Pancreas (tissue), 10 donors: Measurements from ENCODE around the gene SPTBN2. TPM values are rescaled to one million over a fixed set of nuclear protein-coding genes. Genes with fewer than 3 reads are reported as not detected.

Experiments used
- ATAC-seq, 4 donors: fragments of 200-7000 bp; cut with Tn5 transposase; one replicate each; pipeline versions ENCODE4 v1.8.0 to v1.9.1; 2020; ENCODE audit warnings: mild to moderate bottlenecking in 4 of 4, moderate library complexity in 4 of 4
- DNase-seq, 6 donors: peaks; one replicate each; pipeline ENCODE4 v3.0.0-alpha.2; 2020
- FAIRE-seq: peaks from 2 replicates; lab custom pipeline; 2012; peaks lifted over from hg19 to GRCh38; lab: Jason Lieb, UNC
- H3K27ac ChIP-seq, 4 donors: fragments of 200-600 bp; sonication (generic); 1 replicate in 3 of 4; 2 replicates in 1 of 4; pipeline versions ENCODE4 v1.5.0 to v1.8.0; 2020
- H3K27me3 ChIP-seq, 4 donors: fragments of 200-600 bp; one replicate each; pipeline ENCODE4 v1.8.0; 2021
- H3K36me3 ChIP-seq, 3 donors: fragments of 200-600 bp; sonication (generic) in 1 of 3; one replicate each; pipeline versions ENCODE4 v1.5.0 to v1.8.0; 2020 to 2021
- H3K4me1 ChIP-seq, 3 donors: fragments of 200-600 bp; one replicate each; pipeline ENCODE4 v1.8.0; 2021
- H3K4me3 ChIP-seq, 4 donors: fragments of 200-600 bp; sonication (generic) in 2 of 4; one replicate each; pipeline versions ENCODE4 v1.5.0 to v1.8.0; 2020 to 2021
- H3K9me3 ChIP-seq, 4 donors: fragments of 200-600 bp; one replicate each; pipeline ENCODE4 v1.8.0; 2021
- CTCF ChIP-seq, 4 donors: fragments of 200-600 bp; sonication (generic) in 3 of 4; IDR thresholded peaks; one replicate each; pipeline versions ENCODE4 v1.5.0 to v1.8.0; 2021; ENCODE audit warnings: antibody characterized with exemption in 4 of 4
- WGBS, 2 donors: extraction: QIAGEN DNeasy Blood & Tissue Kit; methylation state at CpG; one replicate each; pipeline ENCODE4 v1.1.7; 2013; 5-methylcytosine and 5-hydroxymethylcytosine counted together
- intact Hi-C, 3 donors: fragments of 100-400 bp; cut with DNase I; formaldehyde crosslinking; loops; one replicate each; pipeline versions ENCODE4 v1.11.1 to v1.14.2; 2022
- polyA plus RNA-seq, 2 donors: library from polyadenylated mRNA; stranded (reverse); fragments of 200-250 nt; gene quantifications; one replicate each; pipeline ENCODE4 v1.2.3, GENCODE V29; 2013
- total RNA-seq, 6 donors: library from RNA; stranded (reverse); fragmentation: NEBNext Ultra II Directional in 4 of 6; extraction: Animal tissue kit (Norgen Biotek cat#: 25700) in 4 of 6; gene quantifications; one replicate each; pipeline versions ENCODE4 v1.2.1 to v1.2.4, GENCODE V29; 2021 to 2023
- donor health status: healthy with polysubstance abuse.
- donor health status: DM: no; HTN: no; CAD: no; lungs with moderate emphysema.
- donor health status: DM: no; HTN: no; CAD: no.
- donor health status: control.
- donor health status: control.
- donor health status: Bipolar disorder and iron deficiency.
- donor health status: DM: yes; HTN: yes; CAD: no.
- donor health status: DM: no; HTN: no; CAD: no.
- donor health status: DM: no; HTN: no; CAD: no.
- donor health status: DM: yes; HTN: yes; CAD: no.

The SPTBN2 gene
- total and polyA plus RNA-seq, 8 donors, result 17.8 to 59.8 (median 38.7) TPM

GRCh38 chr11:66694732-66695207 is 34.2 kb downstream of the SPTBN2 start:
- peak; percentile 88 to 95 (median 90) for TF ChIP-seq CTCF (IDR thresholded peaks at IDR 0.05)
- intact Hi-C loops, result loop anchor here (5.0 kb wide), 2 partner anchors 138 to 148 kb away; partner anchors contain the start of gene RCE1 (in 1 of the 3)
- H3K36me3 ChIP-seq, result peaks cover 0 to 36% (median 0%) of the 10 kb centered on the region in 3 donors
- no peaks in the 10 kb centered on the region for H3K27me3 ChIP-seq
- no peaks in the 10 kb centered on the region for H3K4me1 ChIP-seq
- no peaks in the 10 kb centered on the region for H3K9me3 ChIP-seq
- ATAC-seq, result peak; percentile 94 to 99 (median 98)
- H3K4me3 ChIP-seq, result no peak overlapping the region
- H3K27ac ChIP-seq, result no peak overlapping the region
- 16 to 18% methylated on average over 6 of the region's 6 CpGs for WGBS, 2 donors
- peak; percentile 90 to 94 (median 92) for DNase-seq
- FAIRE-seq, result no peak

- intact Hi-C loops, result loop anchor here in 2 of 3 donors (5.0 kb wide), 2 partner anchors 138 to 148 kb away; partner anchors contain the start of gene RCE1 (in 1 of the 2)
- 66 to 73% methylated on average over 13 of the region's 13 CpGs for WGBS, 2 donors
- no peak for FAIRE-seq
Measured at GRCh38 chr11:66694056-66694410, 35.0 kb downstream of the SPTBN2 start.

GRCh38 chr11:66693356-66694055 is 35.5 kb downstream of the SPTBN2 start:
- H3K4me3 ChIP-seq, result no peak overlapping the region
- ATAC-seq (no peak), FAIRE-seq (no peak), DNase-seq (peak in 2 of 6 donors; percentile 46 to 49)
- H3K9me3 ChIP-seq, result no peaks in the 10 kb centered on the region
- 90 to 91% methylated on average over 15 of the region's 15 CpGs for WGBS, 2 donors
- no peaks in the 10 kb centered on the region for H3K4me1 ChIP-seq
- no peaks in the 10 kb centered on the region for H3K27me3 ChIP-seq
- intact Hi-C loops, result loop anchor here in 2 of 3 donors (5.0 kb wide), 2 partner anchors 139 to 149 kb away; partner anchors contain the start of gene RCE1 (in 1 of the 2)
- TF ChIP-seq CTCF (IDR thresholded peaks at IDR 0.05), result no peak
- no peak overlapping the region for H3K27ac ChIP-seq
- peaks cover 0 to 34% (median 0%) of the 10 kb centered on the region in 3 donors for H3K36me3 ChIP-seq

More at GRCh38 chr11:66694056-66694410, 35.0 kb downstream of the SPTBN2 start:
- H3K4me3 ChIP-seq, result no peak overlapping the region
- TF ChIP-seq CTCF (IDR thresholded peaks at IDR 0.05), result no peak
- H3K27me3 ChIP-seq, result no peaks in the 10 kb centered on the region
- no peaks in the 10 kb centered on the region for H3K9me3 ChIP-seq
- ATAC-seq (no peak), DNase-seq (peak in 2 of 6 donors; percentile 52 to 64)
- no peak overlapping the region for H3K27ac ChIP-seq
- peaks cover 0 to 34% (median 0%) of the 10 kb centered on the region in 3 donors for H3K36me3 ChIP-seq
- no peaks in the 10 kb centered on the region for H3K4me1 ChIP-seq

- peak in 2 of 6 donors; percentile 46 to 63 for DNase-seq
- FAIRE-seq, result no peak
- no peak overlapping the region for H3K4me3 ChIP-seq
- H3K36me3 ChIP-seq, result peaks cover 0 to 33% (median 0%) of the 10 kb centered on the region in 3 donors
- H3K4me1 ChIP-seq, result no peaks in the 10 kb centered on the region
- intact Hi-C loops, result loop anchor here in 2 of 3 donors (5.0 kb wide), 2 partner anchors 139 to 149 kb away; partner anchors contain the start of gene RCE1 (in 1 of the 2)
- no peak overlapping the region for H3K27ac ChIP-seq
- no peak for TF ChIP-seq CTCF (IDR thresholded peaks at IDR 0.05)
- H3K9me3 ChIP-seq, result no peaks in the 10 kb centered on the region
- 88 to 93% methylated on average over 20 of the region's 20 CpGs for WGBS, 2 donors
- H3K27me3 ChIP-seq, result no peaks in the 10 kb centered on the region
- ATAC-seq, result no peak
Measured at GRCh38 chr11:66692871-66693331, 36.1 kb downstream of the SPTBN2 start.
